NCI-H460 (cell line): ENCODE results near the gene RBBP8NL. TPM values are rescaled to one million over a fixed set of nuclear protein-coding genes. Genes with fewer than 3 reads are reported as not detected.

Experiments used
- DNase-seq: peaks from one replicate; pipeline ENCODE4 v3.0.0-alpha.2; 2016; ENCODE audit warnings: low read depth; ENCODE audit errors: extremely low read depth
- total RNA-seq: library from RNA; depleted of rRNA; stranded (reverse); fragments of >200 nt; shearing (Covaris generic); gene quantifications from 2 replicates; pipeline ENCODE4 v1.2.3, GENCODE V29; 2014

The RBBP8NL gene
- total RNA-seq, 1 experiment from 2014 or later, result not detected

GRCh38 chr20:62396367-62397239 lies 30.7 kb downstream of the RBBP8NL start:
- no peak for DNase-seq

- DNase-seq, result no peak
Observed at GRCh38 chr20:62395311-62396242, 31.8 kb downstream of the RBBP8NL start.

DNA sequence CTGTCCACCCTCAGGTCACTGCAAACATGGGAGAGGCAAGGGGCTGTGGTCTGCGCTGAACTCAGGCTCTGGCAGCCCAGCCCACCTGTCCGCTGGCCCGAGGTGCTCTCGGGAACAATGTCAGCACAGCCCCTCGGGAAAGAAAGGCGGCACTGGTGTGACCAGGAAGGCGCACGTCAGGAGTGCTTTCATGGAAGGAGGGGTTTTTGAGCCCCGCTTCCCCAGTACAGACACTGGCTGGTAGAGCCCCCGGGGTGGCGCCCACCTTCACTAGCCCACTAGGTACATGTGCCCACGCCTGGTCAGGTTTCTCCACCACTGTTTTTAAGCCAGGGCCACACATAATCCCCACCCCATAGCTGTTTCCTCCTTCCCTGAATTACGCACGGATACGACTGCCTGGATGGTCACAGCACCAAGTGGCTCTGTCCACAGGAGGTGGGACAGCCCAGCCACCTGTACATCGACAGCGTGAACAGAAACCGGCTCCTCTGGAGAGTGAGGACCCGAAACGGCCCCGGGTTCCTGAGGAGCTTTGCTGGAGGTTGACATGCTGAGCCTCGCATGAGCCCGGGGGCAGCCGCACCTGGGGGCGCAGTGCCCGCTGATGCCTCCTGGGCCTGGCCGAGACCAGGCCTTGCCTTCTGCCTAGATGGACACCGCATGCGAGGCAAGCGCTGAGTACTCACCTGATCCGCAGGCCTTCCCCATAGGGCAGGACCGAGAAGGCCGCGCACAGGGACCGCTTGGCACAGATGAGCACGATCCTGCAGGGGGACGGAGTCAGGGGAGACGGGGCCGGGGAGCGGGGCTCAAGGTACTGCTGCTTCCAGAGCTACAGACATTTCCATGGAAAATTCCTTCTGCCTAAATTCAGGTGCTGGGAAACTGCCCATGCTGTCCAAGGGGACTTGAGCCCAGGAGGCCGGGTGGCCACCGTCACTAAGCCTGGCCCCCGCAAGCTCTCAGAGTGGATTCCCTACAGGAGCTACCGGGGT lies 32.8 kb downstream of the RBBP8NL start:
- no peak for DNase-seq

- no peak for DNase-seq
Observed at GRCh38 chr20:62393830-62394229, 33.5 kb downstream of the RBBP8NL start.

GRCh38 chr20:62393335-62393665 lies 34.0 kb downstream of the RBBP8NL start:
- no peak for DNase-seq

DNA sequence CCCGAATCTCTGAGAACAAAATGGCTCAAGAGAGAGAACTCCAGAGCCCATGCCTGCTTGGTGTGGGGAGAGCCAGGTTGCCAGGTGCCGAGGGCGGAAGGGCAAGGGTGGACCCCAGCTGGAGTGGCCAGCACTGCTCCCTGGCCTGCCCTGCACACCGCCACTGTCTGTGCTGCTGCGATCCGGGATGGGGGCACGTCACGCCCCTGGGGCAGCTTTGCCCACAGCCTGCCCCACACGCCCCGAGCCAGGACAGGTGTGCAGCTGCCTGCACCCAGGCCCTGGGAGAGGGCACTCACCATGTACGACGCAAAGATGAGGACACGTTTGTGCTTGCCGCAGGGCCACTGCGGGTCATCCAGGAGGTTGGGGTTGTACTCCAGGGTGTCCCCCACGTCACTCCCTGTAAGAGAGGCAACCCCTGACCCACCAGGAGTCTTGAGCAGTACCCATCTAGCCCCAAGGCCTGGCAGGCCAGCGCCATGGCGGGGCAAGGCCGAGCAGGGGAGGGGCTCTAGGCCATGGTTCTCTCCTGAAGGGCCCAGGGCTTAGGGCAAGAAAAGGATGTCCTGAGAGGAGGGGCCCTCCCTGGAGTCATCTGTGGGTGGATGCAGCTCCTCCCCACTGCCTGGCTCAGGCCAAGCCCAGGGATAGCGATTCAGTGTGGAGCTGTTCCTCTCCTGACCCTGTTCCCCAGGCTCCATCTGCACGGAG lies 34.6 kb downstream of the RBBP8NL start:
- DNase-seq, result no peak

GRCh38 chr20:62392077-62392418 lies 35.3 kb downstream of the RBBP8NL start:
- DNase-seq, result no peak

DNA sequence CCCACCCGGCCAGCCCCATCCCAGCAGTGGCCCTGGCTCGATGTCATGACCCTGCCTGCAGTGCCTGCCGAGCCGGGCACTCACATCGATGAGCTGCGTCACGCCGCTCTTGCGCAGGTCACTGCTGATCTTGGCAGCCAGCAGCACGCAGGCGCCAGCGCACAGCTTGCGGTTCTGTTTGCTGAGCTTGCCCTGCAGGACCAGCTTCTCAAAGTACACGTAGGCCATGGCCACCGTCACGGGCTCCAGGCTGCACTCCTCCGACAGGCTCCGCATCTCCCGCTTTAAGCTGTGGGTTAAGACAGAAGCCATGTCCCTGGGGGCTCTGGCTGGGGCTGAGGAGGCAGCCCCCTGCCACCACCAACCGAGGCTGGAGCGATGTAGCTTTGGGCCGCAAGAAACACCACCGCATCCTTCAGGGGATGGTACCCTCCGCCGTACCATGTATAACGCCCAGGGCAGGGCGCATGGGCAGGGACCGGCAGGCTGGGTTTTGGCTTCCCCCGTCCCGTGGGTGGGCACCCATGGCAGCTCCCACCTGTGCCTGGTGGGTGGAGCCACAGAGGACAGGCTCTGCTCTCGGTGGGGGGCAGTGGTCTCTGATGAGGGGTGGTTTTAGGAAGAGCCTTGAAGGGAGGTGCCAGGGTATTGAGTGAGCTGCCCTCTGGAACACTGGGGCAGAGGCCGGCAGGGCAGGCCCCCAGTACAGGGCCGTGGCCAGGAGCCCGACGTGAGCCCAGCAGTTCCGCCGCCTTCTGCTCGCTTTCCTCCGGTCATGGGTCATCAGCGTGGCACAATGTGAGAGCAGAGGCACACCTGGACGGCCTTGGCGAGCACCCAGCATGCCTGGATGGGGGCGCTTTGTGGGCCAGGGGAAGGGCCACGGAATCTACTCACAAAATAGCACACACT lies 35.9 kb downstream of the RBBP8NL start:
- DNase-seq, result no peak

- no peak for DNase-seq
Observed at GRCh38 chr20:62390317-62391164, 36.8 kb downstream of the RBBP8NL start.

GRCh38 chr20:62389601-62390087 lies 37.7 kb downstream of the RBBP8NL start:
- DNase-seq, result no peak

GRCh38 chr20:62388839-62389600 lies 38.3 kb downstream of the RBBP8NL start:
- no peak for DNase-seq

DNA sequence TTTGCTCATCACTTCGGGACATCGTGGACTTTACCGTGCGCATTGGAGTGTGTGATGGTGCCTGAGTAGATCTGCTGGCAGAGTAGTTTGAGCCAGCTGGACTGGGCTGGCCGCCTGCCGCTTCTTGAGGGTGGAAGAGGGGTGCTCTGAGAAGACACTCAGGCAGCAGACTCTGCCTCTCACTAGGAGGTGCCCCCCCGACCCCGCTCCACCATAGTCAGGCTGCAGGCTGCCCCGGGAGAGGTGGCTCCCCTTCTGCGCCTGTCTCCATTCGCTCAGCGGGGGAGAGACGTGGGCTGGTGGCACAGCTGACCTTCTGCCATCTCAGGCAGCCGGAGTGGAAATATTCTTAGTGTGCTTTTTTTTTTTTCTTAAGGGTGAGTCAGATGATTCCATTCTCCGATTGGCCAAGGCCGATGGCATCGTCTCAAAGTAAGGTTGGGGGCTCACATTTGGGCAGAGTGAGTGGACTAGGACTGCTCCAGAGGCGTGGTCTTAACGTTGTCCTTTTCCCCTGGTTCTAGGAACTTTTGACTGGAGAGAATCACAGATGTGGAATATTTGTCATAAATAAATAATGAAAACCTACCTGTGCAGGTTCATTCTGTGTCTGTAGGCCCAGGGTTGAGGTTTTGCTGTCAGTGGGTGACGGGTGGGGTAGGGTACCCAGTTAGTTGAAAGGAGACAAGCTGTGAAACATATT lies 39.3 kb downstream of the RBBP8NL start:
- DNase-seq, result no peak

DNA sequence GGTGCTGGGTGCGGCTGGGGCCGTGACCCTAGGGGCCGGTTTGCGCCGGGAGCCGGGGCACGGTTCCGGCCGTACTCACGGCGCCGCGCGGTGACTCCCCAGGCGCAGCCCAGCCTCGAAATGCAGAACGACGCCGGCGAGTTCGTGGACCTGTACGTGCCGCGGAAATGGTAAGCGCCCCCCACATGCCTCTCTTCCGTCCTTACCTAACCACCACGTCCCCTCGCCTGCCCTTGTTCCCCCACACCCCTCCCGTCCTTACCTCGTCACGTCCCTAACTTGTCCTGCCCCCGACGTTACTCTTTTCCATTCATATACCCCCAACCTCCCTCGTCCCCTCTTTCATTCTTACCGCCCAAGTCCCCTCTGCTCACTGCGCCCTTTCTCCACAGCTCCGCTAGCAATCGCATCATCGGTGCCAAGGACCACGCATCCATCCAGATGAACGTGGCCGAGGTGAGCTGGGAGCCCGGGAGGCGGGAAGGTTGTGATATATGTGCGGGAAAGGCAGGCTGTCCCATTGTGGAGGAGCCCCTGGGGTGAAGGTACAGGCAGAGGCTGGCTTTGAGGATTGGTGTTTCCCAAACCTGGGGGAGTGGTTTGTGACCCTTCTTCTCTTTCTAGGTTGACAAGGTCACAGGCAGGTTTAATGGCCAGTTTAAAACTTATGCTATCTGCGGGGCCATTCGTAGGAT lies 40.0 kb downstream of the RBBP8NL start:
- no peak for DNase-seq

DNA sequence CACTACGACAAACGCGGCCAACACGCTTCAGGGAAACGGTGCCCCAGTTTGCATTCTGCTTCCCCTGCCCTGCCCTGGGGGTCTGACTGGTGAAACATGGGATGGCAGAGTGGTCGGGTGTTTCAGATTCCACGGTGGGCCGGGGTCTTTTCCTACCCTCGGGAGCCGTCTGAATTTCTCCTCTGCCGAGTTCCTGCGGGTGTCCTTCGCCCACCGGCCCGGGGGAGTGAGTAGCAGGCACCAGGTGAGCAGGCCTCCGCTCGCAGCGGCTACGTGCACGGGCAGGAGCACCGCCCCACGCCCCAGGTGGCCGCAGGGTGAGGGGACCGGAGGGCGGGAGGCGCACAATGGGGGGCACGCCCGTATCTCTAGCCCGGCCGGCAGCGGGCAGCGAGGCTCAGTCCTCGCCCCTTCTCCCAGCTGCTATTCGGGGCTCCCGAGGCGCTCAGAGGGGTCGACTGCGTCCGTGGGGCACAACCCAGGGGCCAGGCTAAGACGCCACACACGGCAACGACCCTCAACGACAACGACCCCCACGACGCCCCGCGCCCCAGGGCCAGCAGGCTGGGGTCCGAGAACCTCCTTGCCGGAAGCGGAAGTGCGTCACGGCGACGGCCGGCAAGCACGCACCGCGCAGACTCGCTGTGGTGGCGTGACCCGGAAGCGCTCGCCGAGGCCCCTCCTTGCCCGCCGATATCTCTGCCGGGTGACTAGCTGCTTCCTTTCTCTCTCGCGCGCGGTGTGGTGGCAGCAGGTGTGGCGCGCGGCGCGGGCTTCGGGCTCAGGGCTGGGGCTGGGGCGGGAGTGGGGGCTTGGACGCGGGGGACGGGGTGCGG lies 40.7 kb downstream of the RBBP8NL start, which contains the start of gene RPS21:
Gene RPS21 (plus strand): TSS at position 721 of the 836 bp plus-strand sequence. CDS start 236 bp downstream, outside the sequence.
- peak; percentile 87 for DNase-seq
